ENCODE data around the gene PAAF1.

The PAAF1 gene

DNA sequence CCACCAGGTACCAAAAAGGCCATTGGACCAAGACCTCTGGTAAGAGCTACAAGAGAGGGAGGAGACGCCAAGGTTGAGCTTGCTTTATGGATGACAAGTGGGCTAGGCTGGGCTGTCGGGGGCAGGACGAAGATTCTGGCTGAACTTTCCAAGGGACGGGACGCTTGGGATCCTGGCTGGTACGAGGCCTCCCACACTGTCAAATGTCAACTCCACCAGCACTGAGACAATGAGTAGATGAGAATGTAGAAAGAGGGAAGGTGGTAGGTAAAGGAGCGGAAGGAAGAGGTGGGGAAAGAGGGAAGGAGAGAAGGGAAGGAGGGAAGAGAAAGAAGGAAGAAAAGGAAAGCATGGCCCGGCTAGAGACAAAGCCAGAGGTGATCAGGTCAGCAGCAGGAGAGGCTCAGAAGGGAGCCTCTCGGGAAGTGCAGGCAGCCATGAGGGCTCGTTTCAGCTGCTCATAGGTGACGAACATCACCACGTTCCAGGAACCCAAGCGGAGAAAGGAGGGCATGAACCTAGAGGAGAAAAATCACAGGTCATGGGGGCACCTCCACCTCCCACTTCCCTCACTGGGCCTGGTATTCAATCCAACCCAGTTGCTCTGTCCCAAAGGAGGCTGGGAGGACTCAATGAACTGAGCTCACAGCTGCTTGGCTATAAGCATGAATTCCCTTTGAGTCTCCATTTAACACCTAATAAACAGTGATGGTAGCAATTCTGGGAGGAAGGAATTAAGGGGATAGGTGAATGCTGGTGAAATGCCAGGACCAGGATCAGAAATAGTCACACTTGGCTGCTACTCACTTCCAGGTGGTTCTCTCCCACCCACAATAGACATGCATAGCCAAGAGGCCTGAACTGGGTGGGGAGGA lies 98.0 kb downstream of the PAAF1 start:
- DNase-seq = no peak

DNA sequence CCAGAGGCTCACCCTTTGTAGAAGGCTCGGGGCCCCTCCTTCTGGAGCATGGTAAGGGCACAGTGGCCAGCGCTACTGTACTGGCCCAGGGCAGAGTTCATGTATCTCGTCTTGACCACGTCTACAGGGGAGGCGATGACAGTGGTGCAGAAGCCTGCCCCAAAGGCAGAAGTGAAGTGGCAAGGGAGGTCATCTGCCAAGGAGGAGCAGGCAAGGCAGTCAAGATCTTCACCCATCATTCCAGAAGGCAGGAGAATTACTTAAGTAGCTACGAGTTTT lies 98.6 kb downstream of the PAAF1 start:
- no peak for DNase-seq

- no peak for DNase-seq
Observed at GRCh38 chr11:73976451-73977151, 99.8 kb downstream of the PAAF1 start.

- no peak for DNase-seq
Observed at GRCh38 chr11:73977856-73978519, 101.2 kb downstream of the PAAF1 start.

- DNase-seq = no peak
Observed at GRCh38 chr11:73978576-73979086, 101.8 kb downstream of the PAAF1 start.

- peak; percentile 92 to 93 for DNase-seq
Observed at GRCh38 chr11:73980001-73980961, 103.5 kb downstream of the PAAF1 start.

All from CD4-positive, alpha-beta T cell treated with Interleukin-4 for 1 hour (primary cell).